GM19328 (cell line): ENCODE results near the gene CIPC.
A peak's percentile ranks its signal among the peaks of the same experiment; 100 is the strongest.

ENCODE experiments used
- ATAC-seq: cut with Tn5 transposase; IDR thresholded peaks from one replicate; pipeline ENCODE4 v1.9.1; 2021; ENCODE audit warnings: mild to moderate bottlenecking, moderate library complexity; ENCODE audit not compliant: unreplicated experiment

Gene CIPC

DNA sequence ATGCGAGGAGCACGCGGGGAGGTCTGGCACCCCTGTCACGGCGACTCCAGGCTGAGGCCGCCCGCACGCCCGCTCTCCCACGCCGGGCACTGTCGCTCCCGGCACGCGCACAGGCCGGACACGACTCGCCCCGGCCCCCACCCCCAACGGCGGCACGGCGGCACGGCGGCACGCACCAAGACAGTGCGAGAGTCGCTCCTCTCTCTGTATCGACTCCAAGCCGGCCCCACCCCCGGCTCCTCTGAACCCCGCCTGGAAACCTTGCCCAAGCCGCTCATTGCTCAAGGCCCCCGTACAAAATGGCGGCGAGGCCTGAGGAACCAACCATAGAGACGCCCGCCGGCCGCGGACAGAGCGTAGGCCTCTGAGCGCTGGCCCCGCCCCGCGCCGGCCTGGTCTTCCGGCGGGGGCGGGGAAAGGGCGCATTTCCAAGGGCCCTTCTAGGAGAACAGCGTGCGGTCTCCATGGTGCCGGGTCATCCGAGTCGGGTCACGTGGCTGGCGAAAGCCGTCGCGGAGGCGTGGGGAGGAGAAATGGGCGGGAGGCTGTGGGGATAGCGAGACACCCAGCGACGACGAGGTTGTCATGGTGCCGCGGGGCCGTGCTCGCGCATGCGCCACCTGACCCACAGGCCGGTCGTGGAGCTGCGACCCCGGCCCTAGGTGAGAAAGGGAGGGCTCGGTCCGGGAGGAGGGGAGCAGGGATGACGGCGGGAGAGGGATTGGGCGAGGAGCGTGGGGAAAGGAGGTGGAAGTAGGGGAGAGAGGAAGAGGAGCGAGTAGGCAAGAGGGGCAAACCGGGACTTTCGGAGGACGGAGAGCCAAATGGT is at the start of gene CIPC:
Gene CIPC, plus strand, starts transcription at position 559 of the 829 bp plus-strand sequence. CDS start 7,451 bp downstream, outside the sequence.
- ATAC-seq: peak; percentile 88

DNA sequence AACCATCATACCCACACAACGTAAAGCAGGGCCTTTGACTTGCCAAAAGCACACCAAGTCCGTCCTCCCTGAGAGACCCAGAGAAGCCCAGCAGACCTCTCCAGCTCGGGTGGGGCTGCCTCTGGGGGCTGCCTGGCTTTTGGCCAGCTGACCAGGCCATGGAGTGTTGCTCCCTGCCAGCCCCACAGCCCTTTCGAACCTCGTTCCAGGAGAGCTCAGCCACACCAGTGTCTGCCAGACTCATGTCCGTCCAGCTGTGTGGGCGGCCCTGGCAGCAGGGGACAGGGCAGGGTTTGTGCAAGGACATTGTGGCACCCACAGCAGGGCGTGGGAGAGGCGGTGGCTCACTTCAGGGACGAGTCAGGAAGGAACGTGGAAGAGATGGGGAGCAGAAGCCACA is 46.9 kb upstream of the CIPC start:
- ATAC-seq: no peak

- ATAC-seq: no peak
Observed at GRCh38 chr14:77052281-77053044, 45.6 kb upstream of the CIPC start.

GRCh38 chr14:77053046-77053841 is 44.8 kb upstream of the CIPC start:
- ATAC-seq: no peak

DNA sequence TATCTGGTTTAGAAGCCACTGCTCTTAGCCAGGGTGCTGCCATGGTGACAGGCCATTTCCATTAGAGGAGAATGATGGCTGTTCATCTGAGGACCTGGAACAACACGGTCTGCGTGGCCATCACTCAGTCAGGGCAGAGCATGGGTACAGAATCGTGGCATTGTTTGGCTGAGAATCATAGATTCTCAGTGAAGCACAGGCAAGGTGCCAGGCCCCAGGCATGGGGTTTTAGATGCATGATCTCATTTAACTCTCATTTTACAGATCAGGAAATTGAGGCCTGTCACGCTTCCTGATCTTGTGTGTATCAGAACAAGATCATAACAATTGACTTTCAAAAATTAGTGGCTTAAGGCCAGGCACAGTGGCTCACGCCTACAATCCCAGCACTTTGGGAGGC is 42.8 kb upstream of the CIPC start:
- ATAC-seq: no peak

DNA sequence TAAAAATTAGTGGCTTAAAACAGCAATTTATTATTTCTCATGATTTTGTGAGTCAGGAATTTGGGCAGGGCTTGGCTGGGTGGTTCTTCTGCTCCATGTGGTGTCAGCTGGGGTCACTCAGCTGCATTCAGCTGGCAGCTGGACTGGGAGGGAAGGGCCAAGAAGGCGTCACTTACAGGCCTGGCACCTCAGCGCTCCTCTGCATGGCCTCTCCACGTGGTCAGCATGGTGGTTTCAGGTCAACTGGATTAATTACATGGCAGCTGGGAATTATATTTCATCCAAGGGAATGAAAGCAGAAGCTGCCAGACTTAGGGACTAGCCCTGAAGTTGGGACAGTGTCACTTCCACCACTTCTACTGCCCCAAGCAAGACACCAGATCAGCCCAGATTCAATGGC is 42.1 kb upstream of the CIPC start:
- ATAC-seq: no peak

GRCh38 chr14:77058117-77058516 is 39.9 kb upstream of the CIPC start:
- no peak for ATAC-seq

- ATAC-seq: no peak
Observed at GRCh38 chr14:77058785-77059184, 39.3 kb upstream of the CIPC start.

- ATAC-seq: no peak
Observed at GRCh38 chr14:77059276-77059915, 38.7 kb upstream of the CIPC start.

GRCh38 chr14:77061630-77062257 is 36.3 kb upstream of the CIPC start:
- no peak for ATAC-seq

DNA sequence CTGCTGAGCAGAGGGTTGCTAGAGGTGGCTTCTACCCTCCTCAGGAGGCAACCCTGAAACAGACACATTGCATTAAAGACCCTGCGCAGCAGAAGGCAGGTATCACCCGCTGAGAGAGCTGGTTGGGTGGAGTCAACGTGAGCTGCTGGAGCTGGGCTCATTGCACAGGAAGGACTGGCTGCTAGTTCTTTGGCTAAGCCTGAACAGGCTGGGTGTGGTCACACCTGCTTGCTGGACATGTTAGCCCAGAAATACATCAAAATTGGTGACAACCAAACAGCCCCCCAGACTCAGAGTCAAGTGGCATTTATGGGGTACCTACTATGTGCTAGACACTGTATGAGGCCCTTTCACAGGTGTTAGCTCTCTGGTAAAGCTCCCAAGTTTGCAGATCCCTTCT is 35.8 kb upstream of the CIPC start:
- no peak for ATAC-seq

- no peak for ATAC-seq
Observed at GRCh38 chr14:77063571-77064171, 34.4 kb upstream of the CIPC start.

GRCh38 chr14:77064521-77065178 is 33.4 kb upstream of the CIPC start:
- ATAC-seq: no peak

DNA sequence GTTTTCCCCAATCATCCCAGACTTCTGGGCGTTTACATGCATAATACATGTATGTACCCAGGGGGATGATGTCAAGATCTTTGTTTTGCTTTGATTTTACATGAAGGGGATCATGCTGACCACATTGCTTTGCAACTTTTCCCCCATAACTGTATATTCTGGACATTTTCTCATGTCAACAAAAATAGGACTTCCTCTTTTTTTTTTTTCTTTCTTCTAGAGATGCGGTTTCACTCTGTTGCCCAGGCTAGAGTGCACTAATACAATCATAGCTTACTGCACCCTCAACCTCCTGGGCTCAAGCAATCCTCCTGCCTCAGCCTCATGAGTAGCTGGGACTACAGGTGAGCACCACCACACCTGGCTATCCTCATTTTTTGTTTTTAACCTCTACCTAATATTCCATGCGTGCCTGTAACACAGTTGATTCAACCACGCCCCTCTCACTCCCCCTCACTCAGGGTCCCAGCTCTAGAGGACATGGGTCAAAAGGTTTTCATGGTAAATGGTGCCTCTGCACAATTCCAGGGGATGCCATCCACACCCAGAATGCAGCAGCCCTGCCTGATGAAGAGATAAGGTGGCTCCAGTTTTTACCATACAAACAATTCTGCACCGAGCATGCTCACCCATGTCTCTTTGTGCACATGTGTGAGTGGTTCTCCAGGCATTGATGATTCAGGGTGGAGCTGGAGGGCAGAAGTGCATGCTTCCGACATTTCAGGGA is 32.0 kb upstream of the CIPC start:
- no peak for ATAC-seq

GRCh38 chr14:77066578-77067172 is 31.4 kb upstream of the CIPC start:
- ATAC-seq: no peak

- ATAC-seq: no peak
Observed at GRCh38 chr14:77067632-77068516, 30.2 kb upstream of the CIPC start.

GRCh38 chr14:77068517-77069200 is 29.4 kb upstream of the CIPC start:
- ATAC-seq: no peak
